ENCODE results near the gene ZFP36.
A peak's percentile ranks its signal among the peaks of the same experiment; 100 is the strongest.

GRCh38 chr19:39409208-39410016 is 2.8 kb downstream of the ZFP36 start:
- TF ChIP-seq POLR2A (IDR thresholded peaks at IDR 0.05): peak; percentile 76
- TF ChIP-seq CTCF (IDR thresholded peaks at IDR 0.05): no peak

Data from prostate gland (tissue), 2 donors.